T47D (cell line): ENCODE results near the gene PRKAR2A.
"Not testable (repeated sequence)": the region's sequence is repeated elsewhere in the genome, so short reads cannot be mapped to it uniquely, and the experiment has no call there.

Experiments
- DNase-seq, 2 experiments: peaks; one replicate each; pipeline versions ENCODE4 v3.0.0 to v3.0.0-alpha.2; 2011 to 2012; ENCODE audit warnings: low read depth in 1 of 2, low spot score in 1 of 2
- JUND ChIP-seq: IDR thresholded peaks from 2 replicates; pipeline ENCODE4 v1.6.1; 2012; ENCODE audit warnings: low read depth
- in situ Hi-C: cut with HindIII; loops from 2 replicates; pipeline ENCODE4 v1.10.0; 2016; ENCODE audit warnings: low sequenced_read_pairs, low pct_unique_long_range_greater_than_20kb

PRKAR2A gene

GRCh38 chr3:48826451-48826850 is 21.2 kb downstream of the PRKAR2A start:
- in situ Hi-C loops, result no loop called here
- DNase-seq, result no peak
- no peak for TF ChIP-seq JUND

GRCh38 chr3:48820612-48821324 is 26.9 kb downstream of the PRKAR2A start:
- in situ Hi-C loops, result no loop called here
- no peak for DNase-seq
- no peak for TF ChIP-seq JUND

DNA sequence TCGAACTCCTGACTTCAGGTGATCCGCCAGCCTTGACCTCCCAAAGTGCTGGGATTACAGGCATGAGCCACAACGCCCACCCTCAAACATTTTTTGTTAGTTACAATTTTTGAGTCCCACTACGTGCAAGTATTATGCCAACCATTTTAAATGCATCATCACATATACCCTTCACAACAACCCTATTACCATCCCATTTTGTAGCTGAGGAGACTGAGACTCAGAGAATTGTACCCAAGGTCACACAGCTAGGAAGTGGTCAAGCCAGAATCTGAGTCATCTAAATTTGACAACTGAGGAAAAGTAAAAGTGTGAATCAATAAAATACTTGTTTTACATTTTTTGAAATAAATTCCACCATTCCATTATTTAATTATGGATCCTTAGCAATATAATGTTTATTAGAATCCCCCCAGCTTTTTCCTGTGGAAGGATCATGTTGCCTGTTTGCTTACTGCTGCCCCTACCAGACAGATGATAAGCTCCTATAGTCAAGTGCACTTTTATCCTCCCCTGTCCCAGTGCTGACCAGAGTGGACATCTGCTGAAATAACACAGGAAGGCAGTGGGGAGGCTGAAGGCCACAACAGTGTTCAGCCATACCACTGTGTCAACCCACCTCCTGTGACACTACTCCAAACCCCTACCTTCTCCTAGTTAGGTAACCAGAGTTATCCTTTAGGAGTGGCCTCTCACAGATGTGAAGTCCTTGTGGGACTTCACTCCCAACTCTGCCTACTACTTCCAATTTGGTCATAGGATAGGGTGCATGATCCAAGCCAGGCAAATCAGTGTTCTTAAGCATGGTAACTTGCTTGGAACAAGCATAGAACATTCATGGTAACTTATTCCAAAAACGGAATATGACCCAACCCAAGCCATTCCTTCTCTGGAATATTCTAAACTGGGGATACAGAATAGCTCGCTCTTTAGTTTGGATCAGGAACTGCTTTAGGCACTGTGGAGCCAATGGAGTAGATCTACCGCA is 28.1 kb downstream of the PRKAR2A start:
- in situ Hi-C loops, result no loop called here

DNA sequence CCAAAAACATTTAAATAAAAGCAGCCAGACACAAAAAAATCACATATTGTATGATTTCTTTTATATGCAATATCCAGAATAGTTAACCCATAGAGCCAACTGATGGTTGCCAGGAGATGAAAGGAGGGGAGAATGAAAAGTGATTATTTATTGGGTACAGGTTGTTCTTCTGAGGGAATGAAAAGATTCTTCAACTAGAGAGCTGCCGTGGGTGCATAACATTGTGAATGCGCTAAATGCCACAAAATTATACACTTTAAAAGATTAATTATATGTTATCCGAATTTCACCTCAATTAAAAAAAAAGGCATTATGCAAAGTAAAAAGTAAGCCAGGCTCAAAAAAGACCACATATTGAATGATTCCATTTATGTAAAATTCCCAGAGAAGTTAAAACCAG is 36.1 kb downstream of the PRKAR2A start:
- in situ Hi-C loops, result no loop called here
- TF ChIP-seq JUND, result no peak
- DNase-seq, result no peak

More for the DNA sequence above, 28.1 kb downstream of the PRKAR2A start:
- TF ChIP-seq JUND, result no peak
- no peak for DNase-seq

GRCh38 chr3:48804930-48805329 is 42.7 kb downstream of the PRKAR2A start:
- no peak for DNase-seq
- in situ Hi-C loops, result no loop called here
- no peak for TF ChIP-seq JUND

GRCh38 chr3:48800831-48801230 is 46.8 kb downstream of the PRKAR2A start:
- not testable (repeated sequence) for DNase-seq

DNA sequence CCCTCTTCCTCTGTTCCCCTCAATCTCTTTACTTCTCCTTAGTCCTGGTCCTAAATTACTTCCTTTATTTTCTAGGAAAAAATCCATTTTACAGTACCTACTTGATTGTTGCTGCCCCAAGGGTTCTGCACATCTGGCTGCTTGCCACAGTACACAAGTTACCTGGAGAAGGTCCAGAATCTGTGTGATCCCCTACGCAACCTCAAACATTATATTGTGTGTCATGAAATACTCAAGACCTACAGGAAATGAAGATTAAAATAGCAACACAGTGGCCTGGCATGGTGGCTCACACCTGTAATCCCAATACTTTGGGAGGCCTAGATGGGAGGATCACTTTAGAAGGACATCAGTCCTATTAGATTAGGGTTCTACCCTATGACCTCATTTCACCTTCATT is 48.7 kb downstream of the PRKAR2A start:
- in situ Hi-C loops, result no loop called here
- no peak for TF ChIP-seq JUND
- DNase-seq, result peak in 1 of 2 experiments; percentile 42

More at GRCh38 chr3:48800831-48801230, 46.8 kb downstream of the PRKAR2A start:
- in situ Hi-C loops, result not testable (repeated sequence)

DNA sequence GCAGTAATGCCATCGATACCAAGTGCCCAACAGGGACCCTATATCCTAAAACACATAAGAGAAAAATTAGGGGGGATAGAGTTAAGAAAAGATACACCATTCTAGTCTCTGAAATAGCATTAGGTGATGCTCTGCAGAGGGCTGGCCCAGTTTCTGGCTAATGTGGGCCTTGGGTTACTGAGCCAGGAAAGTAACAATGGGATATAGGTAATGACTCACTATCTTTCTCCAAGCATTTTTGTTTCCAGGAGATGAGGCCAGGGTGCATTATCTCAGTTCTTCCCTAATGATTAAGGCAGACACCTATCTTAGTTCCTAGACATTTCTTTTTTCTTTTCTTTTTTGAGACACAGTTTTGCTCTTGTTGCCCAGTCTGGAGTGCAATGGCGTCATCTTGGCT is 50.0 kb downstream of the PRKAR2A start:
- TF ChIP-seq JUND, result no peak
- no peak for DNase-seq
- in situ Hi-C loops, result no loop called here

DNA sequence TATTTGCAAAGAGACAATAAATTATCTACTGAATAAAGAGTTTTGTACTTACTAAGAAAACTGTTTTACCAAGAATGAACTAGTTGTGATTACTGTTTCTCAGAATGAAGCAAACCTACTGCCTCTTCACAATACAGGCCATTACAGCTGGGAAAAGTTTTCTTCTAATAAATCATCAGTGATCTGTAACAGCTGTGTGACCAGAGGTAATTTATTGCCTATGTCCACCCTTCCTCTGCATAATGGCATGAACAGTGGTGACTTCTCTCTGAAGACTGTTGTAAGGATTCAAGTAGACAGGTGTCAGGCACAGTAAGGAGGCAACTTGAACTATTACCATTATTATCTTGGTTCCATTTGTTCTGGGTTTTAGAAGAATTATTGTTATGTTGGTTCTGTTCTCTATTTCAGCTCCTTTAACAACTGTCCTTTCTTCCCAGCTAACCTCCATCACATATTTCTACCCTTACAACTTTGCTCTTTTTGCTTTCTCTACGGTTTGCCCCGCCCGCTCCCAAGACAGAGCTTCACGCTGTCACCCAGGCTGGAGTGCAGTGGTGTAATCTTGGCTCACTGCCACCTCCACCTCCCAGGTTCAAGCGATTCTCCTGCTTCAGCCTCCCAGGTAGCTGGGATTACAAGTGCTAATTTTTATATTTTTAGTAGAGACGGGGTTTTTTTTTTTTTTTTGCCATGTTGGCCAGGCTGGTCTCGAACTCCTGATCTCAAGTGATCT is 51.5 kb downstream of the PRKAR2A start:
- DNase-seq, result no peak
- in situ Hi-C loops, result no loop called here
- TF ChIP-seq JUND, result no peak

GRCh38 chr3:48793484-48793883 is 54.2 kb downstream of the PRKAR2A start:
- in situ Hi-C loops, DNase-seq: not testable (repeated sequence)

- in situ Hi-C loops, result no loop called here
- no peak for DNase-seq
- TF ChIP-seq JUND, result no peak
Observed at GRCh38 chr3:48789665-48790064, 58.0 kb downstream of the PRKAR2A start.

DNA sequence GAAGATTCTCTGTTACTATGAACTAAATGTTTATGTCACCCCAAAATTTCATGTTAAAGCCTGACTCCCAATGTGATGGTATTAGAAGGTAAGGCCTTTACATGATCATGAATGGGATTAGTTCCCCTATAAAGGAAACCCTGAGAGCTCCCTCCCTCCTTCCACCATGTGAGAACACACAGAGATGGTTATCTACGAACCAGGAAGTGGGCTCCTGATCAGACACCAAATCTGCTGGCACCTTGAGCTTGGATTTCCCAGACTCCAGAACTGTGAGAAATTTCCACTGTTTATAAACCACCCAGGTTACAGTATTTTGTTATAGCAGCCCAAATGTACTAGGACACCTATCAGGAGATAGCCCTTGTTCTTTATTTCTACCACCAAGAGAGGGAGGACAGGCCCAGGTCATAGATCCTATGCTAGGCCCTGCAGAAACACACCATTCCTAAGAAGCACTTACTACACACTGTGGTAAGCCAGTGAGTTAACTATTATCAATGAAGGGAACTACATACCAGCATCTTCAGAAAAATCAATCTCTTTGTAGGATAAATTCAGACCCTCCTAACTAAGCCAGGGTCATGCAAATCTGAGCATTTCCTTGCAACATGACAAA is 59.0 kb downstream of the PRKAR2A start:
- in situ Hi-C loops, result no loop called here
- no peak for TF ChIP-seq JUND
- peak in 1 of 2 experiments; percentile 4 for DNase-seq
